Fibroblast of skin of right biceps (primary cell): ENCODE data around the gene ATP10A.
"Not testable (repeated sequence)": the region's sequence is repeated elsewhere in the genome, so short reads cannot be mapped to it uniquely, and the experiment has no call there.

Experiments
- DNase-seq: peaks from one replicate; pipeline ENCODE4 v3.0.0-alpha.2; 2013

Gene ATP10A

DNA sequence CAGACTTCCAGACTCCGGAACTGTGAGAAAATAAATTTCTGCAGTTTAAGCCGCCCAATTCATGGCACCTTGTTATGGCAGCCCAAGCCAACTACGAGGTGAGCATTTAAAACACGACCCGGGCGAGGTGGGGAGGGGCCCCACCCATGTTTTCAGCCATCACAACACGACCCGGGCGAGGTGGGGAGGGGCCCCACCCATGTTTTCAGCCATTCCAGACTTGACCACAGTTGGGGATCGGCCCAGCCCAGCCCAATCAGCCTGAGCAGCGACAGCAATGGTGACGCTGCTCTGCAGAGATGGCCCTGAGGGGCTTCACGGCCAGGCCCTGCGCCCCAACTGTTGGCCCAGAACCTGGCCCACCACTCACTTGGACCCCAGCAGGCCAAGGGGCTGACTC, 93.1 kb downstream of the ATP10A start:
- DNase-seq = no peak

GRCh38 chr15:25768271-25768670, 94.9 kb downstream of the ATP10A start:
- DNase-seq = no peak

DNA sequence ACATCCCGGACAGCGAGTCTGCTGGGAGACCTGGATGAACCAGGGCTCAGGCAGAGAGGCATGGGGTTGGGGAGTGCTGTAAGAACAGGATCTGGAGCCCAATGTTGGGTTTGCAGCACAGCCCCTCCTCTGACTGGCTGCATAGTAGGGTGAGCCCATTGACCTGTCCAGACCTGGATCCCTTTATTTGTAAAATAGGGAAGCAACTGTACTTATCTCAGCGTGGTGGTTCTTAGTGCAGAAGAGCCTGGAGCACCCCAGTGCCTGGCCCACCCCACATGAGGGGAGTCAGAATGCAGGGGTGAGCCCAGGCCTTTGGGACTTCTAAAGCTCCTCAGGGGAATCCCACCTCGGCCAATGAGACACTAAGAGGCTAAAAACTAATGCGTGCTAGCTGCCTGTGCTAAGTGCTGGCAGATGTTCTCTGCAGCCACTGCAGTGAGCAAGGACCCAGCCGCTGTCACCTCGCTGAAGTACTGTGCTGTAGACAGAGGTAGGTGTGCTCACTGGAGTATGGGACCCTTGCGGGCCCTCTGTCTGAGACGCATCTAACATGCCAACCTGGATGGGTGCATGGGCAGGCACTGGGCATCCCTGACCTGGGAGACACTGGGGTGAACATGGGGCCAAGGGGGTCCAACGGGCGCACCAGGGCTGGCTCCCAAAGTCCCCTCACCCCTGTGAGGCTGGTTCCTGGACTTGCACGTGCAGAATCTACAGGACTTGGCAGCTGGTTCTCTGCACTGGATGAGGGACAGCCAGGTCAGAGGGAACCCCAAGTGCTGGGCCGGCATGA, 95.6 kb downstream of the ATP10A start:
- no peak for DNase-seq

GRCh38 chr15:25766417-25766816, 96.7 kb downstream of the ATP10A start:
- no peak for DNase-seq

- DNase-seq = no peak
Measured at GRCh38 chr15:25764980-25765735, 98.0 kb downstream of the ATP10A start.

GRCh38 chr15:25763954-25764353, 99.2 kb downstream of the ATP10A start:
- DNase-seq = no peak

DNA sequence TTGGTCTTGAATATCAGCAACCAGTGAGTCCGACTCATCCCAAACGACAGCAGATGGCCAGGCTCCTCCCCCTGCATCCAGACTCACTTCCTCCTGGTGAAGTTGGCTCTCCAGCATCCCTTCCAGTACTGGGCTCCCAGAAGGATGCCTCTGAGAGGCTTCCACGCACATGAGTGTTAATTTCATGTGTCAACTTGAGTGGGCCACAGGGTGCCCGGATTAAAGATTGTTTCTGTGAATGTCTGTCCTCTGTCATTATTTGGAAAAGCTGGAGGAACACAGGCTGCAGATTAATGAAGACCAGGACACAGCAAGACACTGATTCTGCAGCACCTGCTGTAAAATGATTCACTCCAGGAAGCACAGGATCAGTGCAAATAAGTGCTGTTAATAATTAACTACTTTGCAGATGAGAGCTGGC, 99.8 kb downstream of the ATP10A start:
- peak; percentile 34 for DNase-seq

DNA sequence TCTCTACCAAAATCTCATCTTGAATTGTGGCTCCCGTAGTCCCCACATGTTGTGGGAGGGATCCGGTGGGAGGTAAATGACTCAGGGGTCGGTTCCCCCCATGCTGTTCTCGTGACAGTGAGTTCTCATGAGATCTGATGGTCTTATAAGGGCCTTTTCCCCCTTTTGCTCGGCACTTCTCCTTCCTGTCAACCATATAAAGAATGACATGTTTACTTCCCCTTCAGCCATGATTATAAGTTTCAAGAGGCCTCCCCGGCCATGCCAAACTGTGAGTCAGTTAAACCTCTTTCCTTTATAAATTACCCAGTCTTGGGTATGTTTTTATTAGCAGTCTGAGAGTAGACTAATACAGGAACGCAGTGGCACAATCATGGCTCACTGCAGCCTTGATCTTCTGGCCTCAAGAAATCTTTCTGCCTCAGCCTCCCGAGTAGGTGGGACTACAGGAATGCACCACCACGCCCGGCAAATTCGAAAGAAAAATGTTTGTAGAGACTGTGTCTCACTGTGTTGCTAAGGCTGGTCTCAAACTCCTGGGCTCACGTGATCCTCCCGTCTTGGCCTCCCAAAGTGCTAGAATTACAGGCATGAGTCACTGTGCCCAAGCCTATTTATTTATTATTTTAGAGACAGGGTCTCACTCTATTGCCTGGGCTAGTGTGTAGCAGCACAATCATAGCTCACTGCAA, 101.0 kb downstream of the ATP10A start:
- peak; percentile 11 for DNase-seq

GRCh38 chr15:25759421-25759820, 103.7 kb downstream of the ATP10A start:
- DNase-seq = no peak

DNA sequence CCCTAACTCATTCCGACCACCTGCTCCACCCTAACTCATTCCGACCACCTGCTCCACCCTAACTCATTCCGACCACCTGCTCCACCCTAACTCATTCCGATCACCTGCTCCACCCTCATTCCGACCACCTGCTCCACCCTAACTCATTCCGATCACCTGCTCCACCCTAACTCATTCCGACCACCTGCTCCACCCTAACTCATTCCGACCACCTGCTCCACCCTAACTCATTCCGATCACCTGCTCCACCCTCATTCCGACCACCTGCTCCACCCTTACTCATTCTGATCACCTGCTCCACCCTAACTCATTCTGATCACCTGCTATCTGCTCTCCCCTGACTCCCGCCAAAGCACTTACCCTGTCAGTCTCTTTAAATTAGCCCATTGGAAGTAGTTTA, 104.5 kb downstream of the ATP10A start:
- not testable (repeated sequence) for DNase-seq

GRCh38 chr15:25743548-25744275, 119.4 kb downstream of the ATP10A start:
- no peak for DNase-seq

- DNase-seq = no peak
Measured at GRCh38 chr15:25742776-25743547, 120.2 kb downstream of the ATP10A start.

GRCh38 chr15:25742041-25742730, 120.9 kb downstream of the ATP10A start:
- no peak for DNase-seq

GRCh38 chr15:25741256-25741580, 121.9 kb downstream of the ATP10A start:
- DNase-seq = no peak

- no peak for DNase-seq
Measured at GRCh38 chr15:25740383-25741255, 122.5 kb downstream of the ATP10A start.

GRCh38 chr15:25739687-25740121, 123.4 kb downstream of the ATP10A start:
- peak; percentile 36 for DNase-seq

- DNase-seq = peak; percentile 39
Measured at GRCh38 chr15:25738171-25738965, 124.8 kb downstream of the ATP10A start.

GRCh38 chr15:25737218-25737643, 125.9 kb downstream of the ATP10A start:
- DNase-seq = peak; percentile 51

- DNase-seq = peak; percentile 50
Measured at GRCh38 chr15:25736461-25736860, 126.7 kb downstream of the ATP10A start.
